Measurements from ENCODE around the gene ZBTB4.

The ZBTB4 gene

GRCh38 chr17:7427549-7427948, 51.9 kb downstream of the ZBTB4 start:
- in situ Hi-C loops (cut with HindIII; ENCODE audit: low pct_unique_long_range_greater_than_20kb, low sequenced_read_pairs): no loop called here
- no peak for TF ChIP-seq JUND (IDR thresholded peaks at IDR 0.05; ENCODE audit: low read depth)
- no peak for DNase-seq (ENCODE audit: low read depth in 1 of 2, low spot score in 1 of 2)

- no peak for TF ChIP-seq JUND (IDR thresholded peaks at IDR 0.05; ENCODE audit: low read depth)
- in situ Hi-C loops (cut with HindIII; ENCODE audit: low pct_unique_long_range_greater_than_20kb, low sequenced_read_pairs): no loop called here
- DNase-seq (ENCODE audit: low read depth in 1 of 2, low spot score in 1 of 2): no peak
Measured at GRCh38 chr17:7426896-7427489, 52.4 kb downstream of the ZBTB4 start.

- TF ChIP-seq JUND (IDR thresholded peaks at IDR 0.05; ENCODE audit: low read depth): no peak
- no peak for DNase-seq (ENCODE audit: low read depth in 1 of 2, low spot score in 1 of 2)
- in situ Hi-C loops (cut with HindIII; ENCODE audit: low pct_unique_long_range_greater_than_20kb, low sequenced_read_pairs): no loop called here
Measured at GRCh38 chr17:7426203-7426863, 53.1 kb downstream of the ZBTB4 start.

- no peak for TF ChIP-seq JUND (IDR thresholded peaks at IDR 0.05; ENCODE audit: low read depth)
- no peak for DNase-seq (ENCODE audit: low read depth in 1 of 2, low spot score in 1 of 2)
- in situ Hi-C loops (cut with HindIII; ENCODE audit: low pct_unique_long_range_greater_than_20kb, low sequenced_read_pairs): no loop called here
Measured at GRCh38 chr17:7425756-7426155, 53.7 kb downstream of the ZBTB4 start.

- no peak for DNase-seq (ENCODE audit: low read depth in 1 of 2, low spot score in 1 of 2)
- no peak for TF ChIP-seq JUND (IDR thresholded peaks at IDR 0.05; ENCODE audit: low read depth)
- in situ Hi-C loops (cut with HindIII; ENCODE audit: low pct_unique_long_range_greater_than_20kb, low sequenced_read_pairs): no loop called here
Measured at GRCh38 chr17:7425316-7425715, 54.1 kb downstream of the ZBTB4 start, which contains the start of gene SPEM2. Gene SPEM2, plus strand, starts transcription at chr17:7425616. Its CDS starts 73 bp downstream, at chr17:7425689.

GRCh38 chr17:7423679-7424078, 55.8 kb downstream of the ZBTB4 start:
- no peak for TF ChIP-seq JUND (IDR thresholded peaks at IDR 0.05; ENCODE audit: low read depth)
- no peak for DNase-seq (ENCODE audit: low read depth in 1 of 2, low spot score in 1 of 2)

GRCh38 chr17:7421186-7421585, 58.2 kb downstream of the ZBTB4 start:
- in situ Hi-C loops (cut with HindIII; ENCODE audit: low pct_unique_long_range_greater_than_20kb, low sequenced_read_pairs): no loop called here
- no peak for TF ChIP-seq JUND (IDR thresholded peaks at IDR 0.05; ENCODE audit: low read depth)
- no peak for DNase-seq (ENCODE audit: low read depth in 1 of 2, low spot score in 1 of 2)

More at GRCh38 chr17:7423679-7424078, 55.8 kb downstream of the ZBTB4 start:
- in situ Hi-C loops (cut with HindIII; ENCODE audit: low pct_unique_long_range_greater_than_20kb, low sequenced_read_pairs): no loop called here

- no peak for TF ChIP-seq JUND (IDR thresholded peaks at IDR 0.05; ENCODE audit: low read depth)
- in situ Hi-C loops (cut with HindIII; ENCODE audit: low pct_unique_long_range_greater_than_20kb, low sequenced_read_pairs): no loop called here
- no peak for DNase-seq (ENCODE audit: low read depth in 1 of 2, low spot score in 1 of 2)
Measured at GRCh38 chr17:7419819-7420610, 59.4 kb downstream of the ZBTB4 start, which contains the start of gene SPEM1. Gene SPEM1, plus strand, starts transcription at chr17:7420324. Its CDS starts 61 bp downstream, at chr17:7420385.

GRCh38 chr17:7418472-7419152, 60.8 kb downstream of the ZBTB4 start:
- in situ Hi-C loops (cut with HindIII; ENCODE audit: low pct_unique_long_range_greater_than_20kb, low sequenced_read_pairs): no loop called here
- no peak for DNase-seq (ENCODE audit: low read depth in 1 of 2, low spot score in 1 of 2)
- TF ChIP-seq JUND (IDR thresholded peaks at IDR 0.05; ENCODE audit: low read depth): no peak

- in situ Hi-C loops (cut with HindIII; ENCODE audit: low pct_unique_long_range_greater_than_20kb, low sequenced_read_pairs): no loop called here
- TF ChIP-seq JUND (IDR thresholded peaks at IDR 0.05; ENCODE audit: low read depth): no peak
- no peak for DNase-seq (ENCODE audit: low read depth in 1 of 2, low spot score in 1 of 2)
Measured at GRCh38 chr17:7417056-7417655, 62.3 kb downstream of the ZBTB4 start.

- DNase-seq (ENCODE audit: low read depth in 1 of 2, low spot score in 1 of 2): peak in 1 of 2 experiments; percentile 22
- in situ Hi-C loops (cut with HindIII; ENCODE audit: low pct_unique_long_range_greater_than_20kb, low sequenced_read_pairs): no loop called here
- TF ChIP-seq JUND (IDR thresholded peaks at IDR 0.05; ENCODE audit: low read depth): no peak
Measured at GRCh38 chr17:7416323-7416722, 63.1 kb downstream of the ZBTB4 start.

GRCh38 chr17:7415784-7416183, 63.6 kb downstream of the ZBTB4 start:
- in situ Hi-C loops (cut with HindIII; ENCODE audit: low pct_unique_long_range_greater_than_20kb, low sequenced_read_pairs): no loop called here
- no peak for DNase-seq (ENCODE audit: low read depth in 1 of 2, low spot score in 1 of 2)
- no peak for TF ChIP-seq JUND (IDR thresholded peaks at IDR 0.05; ENCODE audit: low read depth)
